Mucosa of gallbladder (tissue), 1 donor: Measurements from ENCODE around the gene ARL1. TPM values are rescaled to one million over a fixed set of nuclear protein-coding genes. Genes with fewer than 3 reads are reported as not detected.
"Not testable (repeated sequence)": the region's sequence is repeated elsewhere in the genome, so short reads cannot be mapped to it uniquely, and the experiment has no call there.

ENCODE experiments used
- DNase-seq: peaks from one replicate; pipeline ENCODE4 v3.0.0-alpha.2; 2020; ENCODE audit warnings: low spot score
- total RNA-seq: library from RNA; stranded (reverse); gene quantifications from one replicate; pipeline ENCODE4 v1.2.1, GENCODE V29; 2021
- donor health status: DM: no; HTN: no; CAD: no.

The ARL1 gene
- 91.3 TPM for total RNA-seq

DNA sequence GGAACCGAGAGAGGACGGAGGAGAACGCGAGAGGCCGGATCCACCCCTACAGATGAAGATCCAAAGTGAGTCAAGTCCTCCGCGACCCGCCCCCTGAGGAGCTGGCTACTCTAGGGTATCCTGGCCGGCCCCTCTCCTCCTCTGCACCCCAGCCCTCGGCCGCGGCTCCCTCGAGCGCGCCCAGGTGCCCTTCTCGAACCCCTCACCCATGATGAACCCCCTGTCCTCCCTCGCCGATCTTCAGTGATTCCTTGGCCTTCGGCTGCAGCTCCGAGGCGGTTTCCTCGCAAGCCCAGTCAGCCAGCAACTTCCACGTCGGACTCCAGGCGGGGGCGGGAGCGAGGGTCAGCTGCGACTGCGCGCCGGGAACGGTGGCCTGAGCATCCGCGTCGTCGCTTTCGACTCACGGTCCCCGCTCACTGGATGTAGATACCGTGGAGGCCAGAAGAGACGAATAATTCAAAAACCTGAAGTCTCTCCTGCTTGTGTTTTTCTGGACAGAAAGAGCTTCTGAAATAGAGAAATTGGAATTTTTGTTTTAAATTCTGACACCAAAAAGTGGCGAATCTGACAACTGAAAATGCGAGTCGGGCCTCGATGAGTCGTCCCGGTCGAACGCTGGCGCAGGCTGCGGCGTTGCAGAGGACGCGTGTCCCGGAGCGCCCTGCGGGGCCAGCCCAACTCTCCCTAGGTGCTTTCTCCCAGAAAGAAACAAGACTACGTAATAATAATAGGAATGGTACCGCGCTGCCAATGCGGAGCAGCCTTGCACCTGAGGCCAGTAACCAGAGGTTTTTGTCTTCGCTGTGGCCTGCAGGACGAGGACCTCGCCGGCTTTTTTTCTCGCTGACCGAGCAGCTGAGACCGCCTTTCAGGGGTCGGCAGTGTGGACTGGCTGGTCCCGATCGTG, at the start of gene ARL1:
ARL1 (minus strand) TSS at position 337 of the 910 bp plus-strand sequence; CDS start at position 210, 127 bp downstream.
- DNase-seq: peak; percentile 85

DNA sequence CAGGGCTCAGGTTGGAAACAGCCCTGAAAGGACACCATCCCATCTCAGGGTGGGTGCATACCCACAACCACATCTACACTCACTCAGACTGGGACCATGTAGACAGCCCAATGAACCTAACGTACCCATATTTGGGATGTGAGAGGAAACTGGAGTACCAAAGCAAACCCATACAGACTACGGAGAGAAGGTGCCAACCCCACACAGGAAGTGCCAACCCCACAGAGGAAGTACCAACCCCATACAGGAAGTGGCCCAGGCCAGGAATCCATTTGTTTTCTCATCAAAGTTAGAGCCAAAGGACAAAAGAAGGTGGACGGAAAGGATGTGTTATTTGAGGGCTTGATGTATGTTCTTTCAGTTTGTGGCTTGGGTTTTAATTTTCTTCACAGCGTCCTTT, 48.1 kb upstream of the ARL1 start:
- DNase-seq: no peak

GRCh38 chr12:101441461-101442224, 34.1 kb upstream of the ARL1 start:
- DNase-seq: no peak

GRCh38 chr12:101439236-101439635, 31.7 kb upstream of the ARL1 start:
- DNase-seq: no peak

GRCh38 chr12:101436136-101436535, 28.6 kb upstream of the ARL1 start:
- no peak for DNase-seq

DNA sequence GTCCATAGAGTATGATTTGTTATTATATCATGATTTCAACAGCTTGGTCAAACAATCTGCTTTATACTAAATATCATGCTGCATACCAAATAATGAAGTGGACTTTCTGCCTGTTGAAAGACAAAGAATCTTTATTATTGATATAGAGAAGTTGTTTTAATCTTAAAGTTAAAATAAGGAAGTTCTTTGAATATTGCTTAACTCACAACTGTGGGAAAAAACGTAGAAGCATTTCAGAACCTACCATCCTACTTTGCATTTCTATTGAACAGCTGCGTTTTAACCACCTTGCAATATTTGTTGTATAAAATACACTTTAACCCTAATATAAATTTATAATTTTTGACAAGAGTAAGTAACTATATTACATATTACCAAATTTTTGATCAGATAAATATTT, 22.9 kb upstream of the ARL1 start:
- DNase-seq: no peak

DNA sequence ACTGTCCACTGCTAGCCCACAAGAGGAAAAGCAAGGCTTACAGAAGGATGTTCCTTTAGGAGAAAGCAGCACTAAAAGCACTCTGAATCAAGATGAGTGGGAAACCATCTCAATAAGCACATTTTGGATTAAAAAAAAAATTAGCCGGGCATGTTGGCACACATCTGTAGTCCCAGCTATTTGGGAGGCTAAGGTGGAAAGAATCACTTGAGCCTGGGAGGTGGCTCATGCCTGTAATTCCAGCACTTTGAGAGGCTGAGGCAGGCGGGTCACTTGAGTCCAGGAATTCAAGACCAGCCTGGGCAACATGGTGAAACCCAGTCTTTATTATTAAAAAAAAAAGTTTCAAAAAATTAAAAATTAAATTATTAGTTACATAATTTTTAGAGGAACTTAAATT, 17.0 kb upstream of the ARL1 start:
- no peak for DNase-seq

DNA sequence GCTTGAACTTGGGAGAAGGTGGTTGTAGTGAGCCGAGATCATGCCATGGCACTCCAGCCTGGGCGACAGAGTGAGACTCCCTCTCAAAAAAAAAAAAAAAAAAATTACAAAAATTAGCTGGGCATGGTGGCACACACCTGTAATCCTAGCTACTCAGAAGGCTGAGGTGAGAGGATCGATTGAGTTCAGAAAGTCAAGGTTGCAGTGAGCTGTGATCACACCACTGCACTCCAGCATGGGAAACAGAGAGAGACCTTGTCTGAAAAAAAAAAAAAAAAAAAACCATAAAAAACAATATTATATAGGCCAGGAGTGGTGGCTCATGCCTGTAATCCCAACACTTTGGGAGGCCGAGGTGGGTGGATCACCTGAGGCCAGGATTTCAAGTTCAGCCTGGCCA, 14.5 kb upstream of the ARL1 start:
- not testable (repeated sequence) for DNase-seq

DNA sequence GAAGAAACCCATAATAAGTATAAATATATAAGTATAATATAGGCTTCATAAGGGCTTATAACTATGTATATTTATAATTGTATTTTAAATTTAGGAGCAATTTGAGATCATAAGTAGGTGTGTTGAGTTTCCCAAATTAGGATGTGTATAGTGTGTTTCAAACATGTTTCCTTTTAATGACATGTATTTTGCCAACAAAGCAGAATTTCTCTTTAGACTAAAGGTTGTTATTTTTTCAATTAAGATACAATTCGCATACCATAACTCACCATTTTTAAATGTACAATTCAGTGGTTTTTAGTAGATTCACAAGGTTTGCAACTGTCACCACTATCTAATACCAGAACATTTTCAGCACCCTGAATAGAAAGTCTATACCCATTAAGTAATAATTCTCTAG, 7.7 kb upstream of the ARL1 start:
- no peak for DNase-seq

- peak; percentile 54 for DNase-seq
These were observed 7.1 kb upstream of the ARL1 start for GRCh38 chr12:101414533-101415119.

- DNase-seq: not testable (repeated sequence)
These were observed 2.6 kb upstream of the ARL1 start for GRCh38 chr12:101410169-101410568.

- no peak for DNase-seq
These were observed 530 bp downstream of the ARL1 start for GRCh38 chr12:101407049-101407435.

DNA sequence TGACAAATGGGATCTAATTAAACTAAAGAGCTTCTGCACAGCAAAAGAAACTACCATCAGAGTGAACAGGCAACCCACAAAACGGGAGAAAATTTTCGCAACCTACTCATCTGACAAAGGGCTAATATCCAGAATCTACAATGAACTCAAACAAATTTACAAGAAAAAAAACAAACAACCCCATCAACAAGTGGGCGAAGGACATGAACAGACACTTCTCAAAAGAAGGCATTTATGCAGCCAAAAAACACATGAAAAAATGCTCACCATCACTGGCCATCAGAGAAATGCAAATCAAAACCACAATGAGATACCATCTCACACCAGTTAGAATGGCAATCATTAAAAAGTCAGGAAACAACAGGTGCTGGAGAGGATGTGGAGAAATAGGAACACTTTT, 16.4 kb downstream of the ARL1 start:
- not testable (repeated sequence) for DNase-seq

DNA sequence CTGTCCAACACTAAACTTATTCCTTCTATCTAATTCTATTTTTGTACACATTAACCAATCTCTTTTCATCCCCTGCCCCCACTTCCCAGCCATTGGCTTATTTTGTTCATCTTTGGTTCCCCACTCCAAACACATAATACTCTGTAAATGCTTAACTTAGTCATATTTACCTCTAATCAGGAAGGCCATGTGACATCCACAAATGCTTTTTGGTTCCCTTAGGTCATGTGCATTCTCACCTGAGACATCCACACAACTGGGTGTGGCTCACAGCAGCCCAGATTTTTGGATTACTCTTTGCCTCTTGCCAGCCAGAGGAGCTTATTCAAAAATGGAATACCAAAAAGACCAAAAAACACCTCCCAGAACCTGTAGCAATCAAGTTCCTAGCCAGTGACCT, 28.4 kb downstream of the ARL1 start:
- no peak for DNase-seq

DNA sequence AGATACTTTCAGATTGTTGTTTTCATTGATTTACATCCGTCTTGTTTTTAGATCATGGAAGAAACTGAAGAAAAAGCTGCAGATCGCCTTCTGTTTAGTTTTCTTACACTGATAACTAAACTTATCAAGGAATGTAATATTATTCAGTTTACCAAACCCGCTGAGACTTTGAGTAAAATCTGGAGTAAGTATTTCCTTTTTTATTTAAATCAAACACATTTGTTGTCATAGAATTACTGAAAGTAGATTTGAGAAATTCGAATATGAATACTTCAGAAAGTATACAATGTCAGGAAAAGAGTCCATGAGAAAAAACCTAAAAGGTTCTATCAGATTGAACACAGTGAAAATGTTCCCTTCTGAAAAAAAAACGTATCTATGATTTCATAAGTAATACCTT, 32.0 kb downstream of the ARL1 start:
- DNase-seq: no peak

DNA sequence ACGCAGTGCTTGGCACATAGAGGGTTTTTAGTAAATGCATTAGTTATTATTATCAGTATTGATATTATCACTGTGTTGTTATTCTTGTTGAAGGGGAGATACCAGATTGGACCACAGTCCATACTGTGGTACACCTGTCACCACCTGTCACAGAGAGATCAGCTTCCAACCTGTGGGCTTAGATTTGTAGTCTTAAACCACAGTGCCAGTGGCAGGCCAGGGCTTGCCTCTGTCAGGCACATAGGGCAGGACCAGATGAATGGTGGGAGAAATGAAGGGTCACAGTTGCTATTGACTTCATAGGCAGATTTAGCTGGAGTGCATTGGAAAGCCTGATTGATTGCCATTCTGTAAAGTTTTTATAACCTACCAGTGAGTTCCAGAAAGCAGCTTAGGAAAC, 35.1 kb downstream of the ARL1 start:
- no peak for DNase-seq

DNA sequence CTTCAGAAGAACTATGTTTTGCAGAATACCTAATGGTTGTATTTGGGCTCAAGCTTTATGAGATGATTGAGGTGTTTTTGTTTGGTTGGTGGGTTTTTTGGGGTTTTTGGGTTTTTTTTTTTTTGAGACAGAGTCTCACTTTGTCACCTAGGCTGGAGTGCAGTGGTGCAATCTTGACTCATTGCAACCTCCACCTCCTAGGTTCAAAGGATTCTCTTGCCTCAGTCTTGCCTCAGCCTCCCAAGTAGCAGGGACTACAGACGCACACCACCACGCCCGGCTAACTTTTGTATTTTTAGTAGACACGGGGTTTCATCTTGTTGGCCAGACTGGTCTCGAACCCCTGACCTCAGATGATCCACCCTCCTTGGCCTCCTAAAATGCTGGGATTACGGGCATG, 39.6 kb downstream of the ARL1 start:
- DNase-seq: no peak

DNA sequence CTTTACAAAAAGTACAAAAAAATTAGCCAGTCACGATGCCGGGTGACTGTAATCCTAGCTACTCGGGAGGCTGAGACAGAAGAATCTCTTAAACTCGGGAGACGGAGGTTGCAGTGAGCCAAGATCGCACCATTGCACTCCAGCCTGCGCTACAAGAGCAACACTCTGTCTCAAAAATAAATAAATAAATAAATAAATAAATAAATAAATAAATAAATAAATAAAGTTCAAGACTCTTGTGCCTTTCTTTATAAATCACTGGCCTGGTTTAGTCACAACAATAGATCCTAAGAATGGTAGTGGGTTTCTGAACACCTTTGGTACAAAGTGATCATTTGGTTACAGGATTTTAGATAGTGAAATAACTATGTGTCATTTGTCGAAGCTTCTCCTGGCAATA, 46.1 kb downstream of the ARL1 start:
- no peak for DNase-seq

DNA sequence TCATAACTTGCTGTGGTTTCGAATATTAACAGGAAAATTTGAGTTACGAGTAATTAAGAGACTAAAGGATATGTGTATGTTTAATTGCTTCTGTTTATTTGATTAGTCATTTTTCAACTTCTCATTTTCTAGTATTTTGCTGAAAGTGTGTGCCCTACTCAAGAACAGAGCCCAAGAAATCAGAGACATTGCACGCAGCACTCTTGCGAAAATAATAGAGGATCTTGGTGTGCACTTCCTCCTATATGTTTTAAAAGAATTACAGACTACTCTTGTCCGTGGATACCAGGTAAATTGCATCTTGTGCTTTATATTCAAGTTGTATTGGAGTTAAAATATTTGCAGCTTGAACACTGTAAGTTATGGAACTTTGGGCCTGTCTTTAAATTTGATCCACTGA, 50.8 kb downstream of the ARL1 start:
- no peak for DNase-seq

GRCh38 chr12:101351682-101352081, 55.9 kb downstream of the ARL1 start:
- DNase-seq: no peak

- no peak for DNase-seq
These were observed 63.7 kb downstream of the ARL1 start for GRCh38 chr12:101343893-101344292.
